MM.1S (cell line): Measurements from ENCODE around the gene PABPC3.

ENCODE experiments used
- EZH2 ChIP-seq: fragments of 300-600 bp; sonication (generic); optimal IDR thresholded peaks from 2 replicates; pipeline ENCODE3; 2017; ENCODE audit warnings: low read depth, mild to moderate bottlenecking, antibody characterized with exemption, low read length, mixed read lengths
- EZH2phosphoT487 ChIP-seq: fragments of 300-600 bp; sonication (generic); IDR thresholded peaks from 2 replicates; pipeline ENCODE4 v1.6.1; 2018; ENCODE audit warnings: antibody characterized with exemption, low read length
- TF ChIP-seq, protein P1 (sequence below): fragments of 300-600 bp; sonication (generic); IDR thresholded peaks from 2 replicates; pipeline ENCODE4 v1.5.1; 2016; ENCODE audit warnings: antibody characterized with exemption, low read length, mixed read lengths

DNA sequence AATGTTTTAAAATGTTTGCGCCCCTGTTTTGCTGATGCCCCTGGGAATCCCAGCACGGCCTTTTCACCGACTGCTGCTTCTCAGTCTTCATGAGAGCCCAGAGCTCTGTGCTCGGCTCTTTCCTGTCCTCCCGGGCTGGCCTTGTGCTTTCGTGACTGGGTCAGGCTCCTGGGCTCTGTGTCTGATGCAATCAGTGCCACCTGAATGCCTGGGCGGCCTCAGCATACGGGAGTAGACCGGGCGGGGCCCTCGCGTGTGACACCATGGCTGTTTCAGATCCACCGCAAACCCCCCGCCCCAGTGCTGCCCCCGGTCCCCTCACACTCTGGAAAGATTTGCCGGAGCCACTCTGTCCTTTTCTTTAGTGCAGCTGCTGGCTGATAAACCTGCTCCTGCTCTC, 21.4 kb downstream of the PABPC3 start:
- TF ChIP-seq, protein P1, sequence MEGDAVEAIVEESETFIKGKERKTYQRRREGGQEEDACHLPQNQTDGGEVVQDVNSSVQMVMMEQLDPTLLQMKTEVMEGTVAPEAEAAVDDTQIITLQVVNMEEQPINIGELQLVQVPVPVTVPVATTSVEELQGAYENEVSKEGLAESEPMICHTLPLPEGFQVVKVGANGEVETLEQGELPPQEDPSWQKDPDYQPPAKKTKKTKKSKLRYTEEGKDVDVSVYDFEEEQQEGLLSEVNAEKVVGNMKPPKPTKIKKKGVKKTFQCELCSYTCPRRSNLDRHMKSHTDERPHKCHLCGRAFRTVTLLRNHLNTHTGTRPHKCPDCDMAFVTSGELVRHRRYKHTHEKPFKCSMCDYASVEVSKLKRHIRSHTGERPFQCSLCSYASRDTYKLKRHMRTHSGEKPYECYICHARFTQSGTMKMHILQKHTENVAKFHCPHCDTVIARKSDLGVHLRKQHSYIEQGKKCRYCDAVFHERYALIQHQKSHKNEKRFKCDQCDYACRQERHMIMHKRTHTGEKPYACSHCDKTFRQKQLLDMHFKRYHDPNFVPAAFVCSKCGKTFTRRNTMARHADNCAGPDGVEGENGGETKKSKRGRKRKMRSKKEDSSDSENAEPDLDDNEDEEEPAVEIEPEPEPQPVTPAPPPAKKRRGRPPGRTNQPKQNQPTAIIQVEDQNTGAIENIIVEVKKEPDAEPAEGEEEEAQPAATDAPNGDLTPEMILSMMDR, result no peak
- TF ChIP-seq EZH2, result no peak
- TF ChIP-seq EZH2phosphoT487, result no peak
